ENCODE data around the gene PKNOX2.

- no peak for TF ChIP-seq TEAD4 (IDR thresholded peaks at IDR 0.05; ENCODE audit: low read depth, low read length)
- TF ChIP-seq CTCF (IDR thresholded peaks at IDR 0.05; ENCODE audit: control extremely low read depth in 1 of 3, insufficient read depth in 1 of 3, low read depth in 1 of 3, low read length in 3 of 3), result no peak
- no peak for TF ChIP-seq POLR2A (IDR thresholded peaks at IDR 0.05; ENCODE audit: control extremely low read depth in 1 of 2, low read depth in 2 of 2, low read length in 2 of 2)
- TF ChIP-seq ZNF274 (IDR thresholded peaks at IDR 0.05; ENCODE audit: borderline replicate concordance, extremely low read depth, low read length), result no peak
- TF ChIP-seq CHD2 (IDR thresholded peaks at IDR 0.05; ENCODE audit: low read length), result no peak
- TF ChIP-seq YY1 (IDR thresholded peaks at IDR 0.05; ENCODE audit: low read depth, low read length), result no peak
Measured at GRCh38 chr11:125301346-125301745, 136.8 kb downstream of the PKNOX2 start.

Data from H1 (cell line).